GM12865 (cell line): ENCODE measurements around the gene DTNB.

Experiments used
- DNase-seq: peaks from one replicate; pipeline ENCODE4 v3.0.0; 2010; ENCODE audit warnings: low read depth
- H3K4me3 ChIP-seq: 2 replicates; pipeline ENCODE4 v1.5.1; 2011; ENCODE audit warnings: mild to moderate bottlenecking, low read depth, low read length, control low read depth
- CTCF ChIP-seq: IDR thresholded peaks from 2 replicates; pipeline ENCODE4 v1.5.1; 2011; ENCODE audit warnings: low read length, control low read depth, low read depth, inconsistent platforms; ENCODE audit not compliant: insufficient read depth; ENCODE audit errors: missing control alignments

The DTNB gene

GRCh38 chr2:25343187-25343825, 330.1 kb downstream of the DTNB start:
- TF ChIP-seq CTCF = no peak
- DNase-seq = no peak
- H3K4me3 ChIP-seq = no peak overlapping the region

GRCh38 chr2:25342372-25343186, 330.8 kb downstream of the DTNB start:
- H3K4me3 ChIP-seq = peak overlapping the region; percentile 65
- DNase-seq = peak; percentile 91
- TF ChIP-seq CTCF = peak; percentile 98

- DNase-seq = peak; percentile 73
- H3K4me3 ChIP-seq = peak within 1 kb of the TSS; percentile 65
- no peak for TF ChIP-seq CTCF
These were observed 331.5 kb downstream of the DTNB start, which contains the start of gene DNMT3A for GRCh38 chr2:25341753-25342371. DNMT3A (minus strand) TSS chr2:25341925; CDS start chr2:25313984, 27,941 bp downstream.

GRCh38 chr2:25341011-25341727, 332.2 kb downstream of the DTNB start:
- TF ChIP-seq CTCF = no peak
- H3K4me3 ChIP-seq = peak overlapping the region; percentile 50; the same call in 1 of the 2 replicates
- peak; percentile 26 for DNase-seq

GRCh38 chr2:25340181-25340921, 333.0 kb downstream of the DTNB start:
- peak; percentile 21 for DNase-seq
- no peak for TF ChIP-seq CTCF
- H3K4me3 ChIP-seq = peak overlapping the region; percentile 50

- no peak for DNase-seq
- TF ChIP-seq CTCF = no peak
- H3K4me3 ChIP-seq = no peak overlapping the region
These were observed 333.6 kb downstream of the DTNB start for GRCh38 chr2:25339791-25340180.
